Activated CD4-positive, alpha-beta T cell treated with anti-CD3 and anti-CD28 coated beads, Interleukin-2, Interleukin-4, amounts not matched to agents 100 ng/mL and 50 ng/mL, durations not matched to agents 16 hours and 8 hours (primary cell): ENCODE data around the gene FGF5.

Source experiments
- DNase-seq: peaks from one replicate; pipeline ENCODE4 v3.0.0-alpha.2; 2020; ENCODE audit warnings: low spot score

The FGF5 gene

GRCh38 chr4:80340036-80340435, 73.6 kb downstream of the FGF5 start:
- DNase-seq = no peak
